CD4-positive, alpha-beta T cell (primary cell): ENCODE measurements around the gene TMPRSS3. TPM values are rescaled to one million over a fixed set of nuclear protein-coding genes. Genes with fewer than 3 reads are reported as not detected.

ENCODE experiments used
- ATAC-seq: fragments of 200-7000 bp; cut with Tn5 transposase; one replicate; pipeline ENCODE4 v1.10.0; 2022; ENCODE audit warnings: mild to moderate bottlenecking; ENCODE audit not compliant: poor library complexity
- CTCF ChIA-PET: fragments of 350-600 bp; sonication (Branson Sonifier 250); formaldehyde crosslinking; loops from one replicate; lab custom pipeline; 2021; ENCODE audit warnings: antibody characterized with exemption, inconsistent platforms; lab: Charles Lee
- POLR2A ChIA-PET: fragments of 350-600 bp; sonication (Branson Sonifier 250); formaldehyde crosslinking; loops from one replicate; lab custom pipeline; 2021; ENCODE audit warnings: antibody characterized with exemption, inconsistent platforms; lab: Charles Lee
- DNase-seq, 14 experiments: peaks; one replicate each; pipeline ENCODE4 v3.0.0-alpha.2; 2013 to 2020; ENCODE audit warnings: mixed read lengths in 2 of 14
- H3K27ac ChIP-seq, 2 donors: one replicate each; pipeline versions ENCODE4 v1.5.1 to v1.7.0; 2013; ENCODE audit warnings: low read length in 2 of 2, low read depth in 1 of 2, mild to moderate bottlenecking in 1 of 2
- H3K27me3 ChIP-seq, 2 experiments: 1 replicate in 1 of 2; 2 replicates in 1 of 2; pipeline versions ENCODE4 v1.6.1 to v1.7.0; 2013; ENCODE audit warnings: low read length in 2 of 2, control low read depth in 1 of 2, mild to moderate bottlenecking in 1 of 2, moderate library complexity in 1 of 2; ENCODE audit not compliant: insufficient read depth in 2 of 2, control insufficient read depth in 1 of 2
- H3K36me3 ChIP-seq: one replicate; pipeline ENCODE4 v1.6.1; 2013; ENCODE audit warnings: low read length, control low read depth; ENCODE audit not compliant: insufficient read depth
- H3K4me1 ChIP-seq: one replicate; pipeline ENCODE4 v1.6.1; 2013; ENCODE audit warnings: low read length, control low read depth; ENCODE audit not compliant: insufficient read depth
- H3K4me3 ChIP-seq: one replicate; pipeline ENCODE4 v1.5.1; 2013; ENCODE audit warnings: mild to moderate bottlenecking, low read length, moderate library complexity
- H3K9me3 ChIP-seq, 2 experiments: 1 replicate in 1 of 2; 2 replicates in 1 of 2; pipeline versions ENCODE4 v1.6.1 to v1.7.0; 2013; ENCODE audit warnings: low read length in 2 of 2, mild to moderate bottlenecking in 2 of 2, control low read depth in 1 of 2, moderate library complexity in 1 of 2; ENCODE audit not compliant: control insufficient read depth in 1 of 2, insufficient read depth in 1 of 2
- H3K27ac Mint-ChIP-seq: one replicate; pipeline ENCODE4 v1.8.0; 2020; ENCODE audit warnings: mixed read lengths
- H3K27me3 Mint-ChIP-seq: one replicate; pipeline ENCODE4 v1.8.0; 2021; ENCODE audit warnings: mixed read lengths
- H3K36me3 Mint-ChIP-seq: one replicate; pipeline ENCODE4 v1.8.0; 2021; ENCODE audit warnings: low read depth, mixed read lengths
- H3K4me1 Mint-ChIP-seq: one replicate; pipeline ENCODE4 v1.8.0; 2021; ENCODE audit warnings: low read depth, mixed read lengths
- H3K4me3 Mint-ChIP-seq: one replicate; pipeline ENCODE4 v1.8.0; 2020; ENCODE audit warnings: mild to moderate bottlenecking, mixed read lengths
- H3K9me3 Mint-ChIP-seq: one replicate; pipeline ENCODE4 v1.8.0; 2020; ENCODE audit warnings: mixed read lengths
- intact Hi-C, 2 experiments: fragments of 100-400 bp; cut with DNase I in 1 of 2; cut with micrococcal nuclease in 1 of 2; formaldehyde crosslinking; loops; one replicate each; pipeline versions ENCODE4 v1.15.1 to v1.9.0; 2023 to 2025; cut with DNase I, micrococcal nuclease
- total RNA-seq, 174 experiments: library from RNA in 2 of 174; stranded (reverse) in 2 of 174; gene quantifications; one replicate each; pipeline ENCODE4 v1.2.3 and lab custom pipeline; 2021 to 2026
- TF ChIP-seq, protein P1 (sequence below): fragments of 200-600 bp; IDR thresholded peaks from one replicate; pipeline ENCODE4 v1.8.0; 2022; ENCODE audit warnings: antibody characterized with exemption, mild to moderate bottlenecking

TMPRSS3 gene
- total RNA-seq, 2 experiments from 2014 or later = 1.5 TPM

GRCh38 chr21:42370894-42371654 is 24.8 kb downstream of the TMPRSS3 start:
- Histone ChIP-seq H3K4me1 (peaks cover 6% of the 10 kb centered on the region), H3K4me3 (no peak overlapping the region), H3K9me3 (no peaks in the 10 kb centered on the region), H3K36me3 (no peaks in the 10 kb centered on the region), H3K27me3 (no peaks in the 10 kb centered on the region), H3K27ac (no peak overlapping the region)
- CTCF ChIA-PET = no interaction called here
- no peak overlapping the region for H3K27ac Mint-ChIP-seq
- H3K36me3 Mint-ChIP-seq = no peaks in the 10 kb centered on the region
- DNase-seq = no peak
- H3K27me3 Mint-ChIP-seq = no peaks in the 10 kb centered on the region
- intact Hi-C loops = loop anchor here in 1 of 2 experiments (10.0 kb wide), 1 partner anchor 54 kb away; no protein-coding TSS in a partner anchor
- POLR2A ChIA-PET = no interaction called here
- H3K9me3 Mint-ChIP-seq = no peaks in the 10 kb centered on the region
- no peak for ATAC-seq
- H3K4me1 Mint-ChIP-seq = peaks cover 5% of the 10 kb centered on the region
- no peak overlapping the region for H3K4me3 Mint-ChIP-seq
- TF ChIP-seq, protein P1, sequence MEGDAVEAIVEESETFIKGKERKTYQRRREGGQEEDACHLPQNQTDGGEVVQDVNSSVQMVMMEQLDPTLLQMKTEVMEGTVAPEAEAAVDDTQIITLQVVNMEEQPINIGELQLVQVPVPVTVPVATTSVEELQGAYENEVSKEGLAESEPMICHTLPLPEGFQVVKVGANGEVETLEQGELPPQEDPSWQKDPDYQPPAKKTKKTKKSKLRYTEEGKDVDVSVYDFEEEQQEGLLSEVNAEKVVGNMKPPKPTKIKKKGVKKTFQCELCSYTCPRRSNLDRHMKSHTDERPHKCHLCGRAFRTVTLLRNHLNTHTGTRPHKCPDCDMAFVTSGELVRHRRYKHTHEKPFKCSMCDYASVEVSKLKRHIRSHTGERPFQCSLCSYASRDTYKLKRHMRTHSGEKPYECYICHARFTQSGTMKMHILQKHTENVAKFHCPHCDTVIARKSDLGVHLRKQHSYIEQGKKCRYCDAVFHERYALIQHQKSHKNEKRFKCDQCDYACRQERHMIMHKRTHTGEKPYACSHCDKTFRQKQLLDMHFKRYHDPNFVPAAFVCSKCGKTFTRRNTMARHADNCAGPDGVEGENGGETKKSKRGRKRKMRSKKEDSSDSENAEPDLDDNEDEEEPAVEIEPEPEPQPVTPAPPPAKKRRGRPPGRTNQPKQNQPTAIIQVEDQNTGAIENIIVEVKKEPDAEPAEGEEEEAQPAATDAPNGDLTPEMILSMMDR = no peak

GRCh38 chr21:42369821-42370220 is 26.0 kb downstream of the TMPRSS3 start:
- ATAC-seq (no peak), DNase-seq (no peak)
- Histone ChIP-seq H3K27ac (no peak overlapping the region), H3K27me3 (no peaks in the 10 kb centered on the region), H3K9me3 (no peaks in the 10 kb centered on the region), H3K36me3 (no peaks in the 10 kb centered on the region), H3K4me1 (peaks cover 2% of the 10 kb centered on the region), H3K4me3 (no peak overlapping the region)
- no peaks in the 10 kb centered on the region for H3K36me3 Mint-ChIP-seq
- no peak overlapping the region for H3K27ac Mint-ChIP-seq
- H3K4me1 Mint-ChIP-seq = peaks cover 5% of the 10 kb centered on the region
- no peaks in the 10 kb centered on the region for H3K9me3 Mint-ChIP-seq
- intact Hi-C loops = loop anchor here in 1 of 2 experiments (10.0 kb wide), 1 partner anchor 55 kb away; no protein-coding TSS in a partner anchor
- POLR2A ChIA-PET = no interaction called here
- H3K27me3 Mint-ChIP-seq = no peaks in the 10 kb centered on the region
- TF ChIP-seq, protein P1 = no peak
- CTCF ChIA-PET = no interaction called here
- no peak overlapping the region for H3K4me3 Mint-ChIP-seq

DNA sequence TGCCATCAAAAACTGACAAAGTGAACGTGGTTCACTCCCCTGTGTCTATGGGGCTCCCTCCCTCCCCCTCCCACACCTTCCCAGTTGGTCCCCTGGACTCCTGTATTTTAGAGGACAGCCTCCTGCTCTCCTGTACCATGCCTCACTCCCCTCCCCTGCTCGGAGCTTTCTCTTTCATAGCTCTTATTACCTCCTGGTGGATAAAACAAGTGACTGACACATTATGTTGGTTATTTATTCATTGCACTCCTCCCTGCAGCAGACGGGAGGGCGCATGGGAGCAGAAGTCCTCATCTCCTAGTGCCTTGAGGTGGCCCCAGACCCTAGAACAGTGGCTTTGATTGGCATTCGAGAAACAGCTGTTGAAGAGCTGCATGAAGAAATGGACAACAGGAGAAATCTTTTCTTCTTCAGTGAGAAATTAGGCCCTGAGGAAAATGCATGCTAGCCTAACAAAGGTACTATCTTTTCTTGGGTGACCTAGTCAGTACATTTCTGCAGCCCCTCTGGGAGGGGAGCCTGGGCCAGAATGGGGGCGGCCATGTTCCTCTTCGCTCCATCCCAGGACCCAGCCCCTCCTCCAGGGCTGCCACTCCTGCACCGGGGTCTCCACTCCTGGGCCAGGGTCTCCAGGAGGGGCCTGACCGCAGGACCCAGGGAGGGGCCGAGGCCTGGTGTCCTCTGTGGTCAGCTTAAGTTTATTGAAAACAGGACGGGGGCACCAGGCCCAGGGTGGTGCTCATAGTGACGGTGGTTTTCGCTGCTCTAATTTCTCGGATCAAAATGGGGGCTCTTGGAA is 28.3 kb downstream of the TMPRSS3 start:
- ATAC-seq (no peak), DNase-seq (no peak)
- Mint-ChIP-seq H3K27me3 (no peaks in the 10 kb centered on the region), H3K4me1 (no peaks in the 10 kb centered on the region), H3K9me3 (no peaks in the 10 kb centered on the region), H3K27ac (no peak overlapping the region), H3K4me3 (no peak overlapping the region), H3K36me3 (no peaks in the 10 kb centered on the region)
- Histone ChIP-seq H3K27me3 (no peaks in the 10 kb centered on the region), H3K4me1 (peaks cover 6% of the 10 kb centered on the region), H3K36me3 (no peaks in the 10 kb centered on the region), H3K27ac (no peak overlapping the region), H3K9me3 (no peaks in the 10 kb centered on the region), H3K4me3 (no peak overlapping the region)
- ChIA-PET POLR2A (interaction anchor here (1.1 kb wide), 1 partner anchor 37 kb away, joined by 3 read pairs; the partner anchor contains the start of gene UBASH3A), CTCF (no interaction called here)
- TF ChIP-seq, protein P1 = no peak
- intact Hi-C loops = no loop called here
